NCI-H460 (cell line): Measurements from ENCODE around the gene RFX2. TPM values are rescaled to one million over a fixed set of nuclear protein-coding genes. Genes with fewer than 3 reads are reported as not detected.
"Not testable (repeated sequence)": the region's sequence is repeated elsewhere in the genome, so short reads cannot be mapped to it uniquely, and the experiment has no call there.

ENCODE experiments used
- DNase-seq: peaks from one replicate; pipeline ENCODE4 v3.0.0-alpha.2; 2016; ENCODE audit warnings: low read depth; ENCODE audit errors: extremely low read depth
- total RNA-seq: library from RNA; depleted of rRNA; stranded (reverse); fragments of >200 nt; shearing (Covaris generic); gene quantifications from 2 replicates; pipeline ENCODE4 v1.2.3, GENCODE V29; 2014

Gene RFX2
- total RNA-seq, 1 experiment from 2014 or later = 5.2 TPM

DNA sequence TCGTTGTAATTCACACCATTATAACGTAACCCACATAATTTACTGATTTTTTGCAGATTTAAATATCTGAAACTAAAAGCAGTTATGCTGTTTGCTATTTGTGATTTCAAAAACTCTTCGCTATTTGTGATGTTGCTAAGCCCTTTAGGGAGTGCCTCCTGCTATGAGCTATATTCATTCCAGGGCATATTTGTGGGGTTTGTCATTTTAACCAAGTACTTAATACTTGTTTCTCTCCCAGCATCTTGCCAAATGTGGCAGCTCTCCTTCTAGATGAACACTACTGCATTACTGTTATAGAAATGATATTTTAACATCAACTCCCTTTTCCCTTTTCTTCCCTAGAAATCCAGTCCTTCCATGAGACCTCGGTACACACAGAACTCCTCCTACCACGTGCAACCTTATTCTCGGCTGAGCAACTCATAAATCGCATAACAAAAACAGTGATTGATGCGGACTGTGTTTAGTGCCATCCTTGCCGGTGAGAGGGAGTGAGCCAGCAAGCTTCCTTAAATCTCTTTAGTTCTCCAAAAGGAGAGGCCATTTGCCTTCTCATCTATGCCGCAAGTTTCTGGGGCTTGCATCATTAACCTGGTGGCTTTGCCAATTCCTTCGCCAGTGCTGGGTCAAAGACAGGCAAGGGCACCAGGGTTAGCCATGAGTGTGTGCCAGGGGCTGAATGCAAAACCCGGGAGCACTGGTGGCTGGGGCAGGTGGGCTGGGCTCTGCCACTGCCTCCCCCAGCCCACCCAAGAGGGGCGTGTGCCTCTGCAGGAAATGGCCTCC, 33.4 kb downstream of the RFX2 start:
- DNase-seq = peak; percentile 64

GRCh38 chr19:6076291-6076665, 34.0 kb downstream of the RFX2 start:
- no peak for DNase-seq

DNA sequence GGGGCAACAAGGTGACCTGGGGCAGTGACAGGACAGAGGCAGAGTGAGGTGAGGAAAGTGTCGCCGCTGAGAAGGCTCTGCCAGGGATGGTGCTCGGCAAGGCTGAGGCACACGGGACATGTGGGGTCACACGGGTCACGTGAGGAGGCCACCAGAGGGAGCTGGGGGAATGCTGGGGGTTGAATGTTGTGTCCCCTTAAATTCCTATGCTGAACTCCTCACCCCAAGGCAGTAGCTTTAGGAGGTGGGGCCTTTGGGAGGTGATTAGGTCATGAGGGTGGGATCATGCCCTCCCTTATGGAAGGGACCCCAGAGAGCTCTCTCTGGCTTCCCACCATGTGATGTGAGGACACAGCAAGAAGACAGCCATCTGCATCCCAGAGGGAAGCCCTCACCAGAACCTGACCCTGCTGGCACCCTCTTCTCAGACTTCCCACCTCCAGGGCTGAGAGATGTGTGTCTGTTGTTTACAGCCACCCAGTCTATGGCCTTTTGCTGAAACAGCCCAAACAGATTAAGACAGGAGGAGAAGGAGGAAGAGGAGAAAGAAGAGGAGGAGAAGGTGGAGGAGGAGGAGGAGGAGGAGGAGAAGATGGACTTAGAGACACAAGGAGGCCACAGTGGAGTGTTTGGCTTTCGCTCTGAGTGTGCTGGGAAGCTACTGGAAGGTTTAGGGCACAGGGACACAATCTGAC, 35.4 kb downstream of the RFX2 start:
- DNase-seq = no peak

DNA sequence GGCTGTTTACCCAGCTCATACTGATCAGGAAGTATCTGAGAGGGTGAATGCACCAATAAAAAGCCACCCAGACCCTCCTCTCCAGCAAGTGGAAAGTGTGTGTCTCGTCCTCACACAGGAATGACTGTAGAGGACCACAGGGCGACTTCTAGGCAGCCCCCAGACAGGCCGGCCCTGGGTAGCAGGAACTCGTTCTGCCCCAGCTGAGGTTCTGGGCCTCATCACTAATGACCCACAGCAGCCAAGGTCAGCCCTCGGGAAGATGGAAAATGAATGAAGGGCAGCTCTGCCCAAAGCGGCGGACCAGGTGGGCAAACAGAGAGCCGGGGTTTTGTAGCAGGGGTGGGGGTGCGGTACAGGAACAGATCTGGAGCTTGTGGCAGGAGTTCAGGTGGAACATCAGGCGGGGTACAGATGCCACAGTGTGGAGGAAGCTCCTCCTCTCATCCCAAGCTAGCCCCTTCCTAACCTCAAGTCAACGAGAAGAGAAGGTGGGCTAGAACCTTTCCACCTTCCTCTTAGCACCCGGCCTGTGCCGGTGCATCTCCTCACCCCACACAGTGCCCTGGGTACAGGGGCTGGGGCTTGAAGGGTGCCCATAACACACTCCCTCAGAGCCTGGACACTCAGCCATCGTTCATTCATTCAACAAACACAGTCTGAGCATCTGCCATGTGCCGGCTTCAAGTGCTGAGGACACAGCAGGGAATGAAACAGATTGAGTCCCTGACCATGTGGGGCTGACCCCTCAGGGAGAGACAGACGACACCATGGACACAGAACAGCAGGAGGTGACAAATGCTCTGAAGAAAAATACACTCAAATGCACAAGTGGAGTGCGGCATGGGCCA, 36.2 kb downstream of the RFX2 start:
- DNase-seq = no peak

DNA sequence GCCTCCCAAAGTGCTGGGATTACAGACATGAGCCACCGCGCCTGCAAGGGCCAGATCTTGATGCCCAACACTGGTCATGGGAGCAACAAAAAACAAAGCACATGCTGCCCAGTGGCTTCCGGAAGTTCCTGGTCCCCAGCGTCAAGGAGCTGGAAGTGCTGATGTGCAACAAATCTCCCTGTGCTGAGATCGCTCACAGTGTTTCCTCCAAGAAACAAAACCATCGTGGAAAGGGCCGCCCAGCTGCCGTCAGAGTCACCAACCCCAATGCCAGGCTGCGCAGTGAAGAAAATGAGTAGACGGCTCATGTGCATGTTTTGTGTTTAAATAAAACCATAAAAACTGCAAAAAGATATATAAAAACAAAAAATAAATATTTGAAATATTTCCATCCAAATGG, 37.1 kb downstream of the RFX2 start:
- DNase-seq = not testable (repeated sequence)

DNA sequence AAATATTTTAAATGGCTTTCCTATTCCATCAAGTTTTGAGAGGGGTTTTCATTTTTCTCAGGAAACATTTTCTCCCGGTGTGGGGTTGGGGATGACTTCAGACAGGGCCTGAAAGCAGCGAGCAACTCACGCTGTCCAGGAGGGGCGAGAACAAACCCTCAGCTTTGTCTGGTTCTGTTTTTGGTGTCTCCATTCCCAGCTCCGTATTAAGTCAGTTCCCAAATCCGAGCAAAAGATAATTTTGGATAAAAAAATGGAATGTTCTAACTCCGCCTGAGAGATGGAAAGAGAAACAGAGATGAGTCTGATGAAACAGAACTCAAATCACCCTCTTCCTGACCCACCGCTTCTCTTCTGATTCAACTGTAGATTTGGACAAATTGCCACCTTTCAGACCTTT, 38.4 kb downstream of the RFX2 start:
- no peak for DNase-seq

DNA sequence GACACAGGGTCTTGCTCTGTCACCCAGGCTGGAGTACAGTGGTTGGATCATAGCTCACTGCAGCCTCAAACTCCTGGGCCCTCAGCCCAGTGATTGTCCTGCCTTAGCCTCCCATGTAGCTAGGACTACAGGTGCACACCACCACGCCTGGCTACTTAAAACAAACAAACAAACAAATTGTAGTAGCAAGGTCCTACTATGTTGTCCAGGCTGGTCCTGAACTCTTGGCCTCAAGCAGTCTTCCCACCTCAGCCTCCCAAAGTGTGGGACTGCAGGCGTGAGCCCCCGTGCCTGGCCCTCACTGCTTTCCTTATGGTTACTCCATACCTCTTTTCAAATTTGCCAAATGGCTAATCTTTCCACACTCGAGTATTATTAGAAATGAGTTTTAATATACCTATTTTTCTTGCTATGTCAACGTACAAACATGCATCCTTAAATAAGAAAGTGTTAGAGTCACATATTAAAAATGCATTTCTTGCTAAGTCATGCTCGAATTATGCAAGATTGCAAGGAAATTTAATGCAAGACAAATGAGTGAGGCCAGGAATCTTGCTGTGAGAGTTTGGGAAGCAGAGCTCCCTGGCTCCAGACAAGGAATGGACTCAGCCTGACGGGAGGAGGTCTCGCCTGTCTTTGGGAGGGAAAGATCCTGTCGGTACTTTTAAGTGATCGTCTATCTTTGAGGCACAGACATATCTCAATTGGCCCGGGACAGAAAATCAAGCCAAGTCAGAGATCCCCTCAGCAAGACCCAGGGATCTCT, 39.4 kb downstream of the RFX2 start:
- DNase-seq = no peak

DNA sequence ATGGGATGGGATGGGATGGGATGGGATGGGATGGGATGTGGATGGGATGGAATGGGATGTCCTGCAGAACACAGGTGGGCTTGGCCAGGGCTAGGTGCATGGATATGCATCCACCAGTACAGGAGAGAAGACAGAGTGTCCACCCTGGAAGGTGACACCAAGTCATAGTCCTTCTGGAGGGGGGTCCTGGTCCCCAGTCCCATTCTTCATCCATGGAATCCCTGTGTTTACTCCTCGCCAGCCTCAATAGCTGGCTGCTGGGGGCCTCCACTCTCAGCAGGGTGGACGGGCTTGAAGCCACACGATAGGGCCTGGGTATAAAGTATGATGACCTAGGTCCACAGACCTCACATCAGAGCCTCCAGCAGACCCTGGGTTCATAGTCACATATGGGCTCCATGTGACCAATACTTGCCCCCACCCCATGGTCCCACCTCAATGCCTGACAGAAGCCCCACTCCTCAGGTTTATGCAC, 40.1 kb downstream of the RFX2 start:
- DNase-seq = no peak

DNA sequence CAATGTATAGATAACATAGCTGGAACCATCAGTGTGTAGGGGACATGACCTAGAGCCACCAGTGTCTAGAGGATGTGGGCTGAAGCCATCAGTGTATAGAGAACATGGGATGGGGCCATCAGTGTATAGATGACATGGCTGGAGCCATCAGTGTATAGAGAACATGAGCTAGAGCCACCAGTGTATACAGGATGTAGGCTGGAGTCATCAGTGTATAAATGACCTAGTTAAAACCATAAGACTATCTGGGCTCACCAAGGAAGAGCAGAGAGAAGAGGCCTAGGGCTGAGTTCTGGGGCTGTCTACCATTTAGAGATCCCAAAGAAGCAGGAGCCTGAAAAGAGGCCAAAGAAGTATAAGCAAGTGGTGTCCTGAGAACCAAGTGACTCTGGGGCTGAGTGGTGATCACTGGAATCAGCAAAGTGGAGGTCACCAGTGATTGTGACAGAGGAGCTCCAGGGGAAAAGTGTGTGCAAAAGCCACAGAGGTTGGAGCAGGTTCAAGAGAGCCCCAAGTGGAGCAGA, 41.0 kb downstream of the RFX2 start:
- DNase-seq = no peak

DNA sequence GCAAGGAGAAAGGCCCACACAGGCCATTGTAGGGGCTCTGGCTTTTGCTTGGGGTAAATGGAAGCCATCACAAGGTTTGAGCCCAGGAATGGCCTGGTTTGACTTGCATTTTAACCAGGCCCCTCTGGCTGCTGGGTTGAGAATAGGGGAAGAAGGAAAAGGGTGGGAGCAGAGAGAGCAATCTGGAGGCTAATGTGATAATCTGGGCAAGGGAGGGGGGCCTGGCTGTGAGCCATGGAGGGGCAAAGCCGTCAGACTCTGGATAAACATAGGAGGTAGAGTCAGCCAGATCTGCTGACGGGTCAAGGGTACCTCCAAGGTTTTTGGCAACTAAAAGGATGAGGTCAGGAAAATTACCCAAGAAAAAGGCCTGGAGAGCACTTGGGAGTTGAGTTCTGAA, 41.6 kb downstream of the RFX2 start:
- DNase-seq = no peak

DNA sequence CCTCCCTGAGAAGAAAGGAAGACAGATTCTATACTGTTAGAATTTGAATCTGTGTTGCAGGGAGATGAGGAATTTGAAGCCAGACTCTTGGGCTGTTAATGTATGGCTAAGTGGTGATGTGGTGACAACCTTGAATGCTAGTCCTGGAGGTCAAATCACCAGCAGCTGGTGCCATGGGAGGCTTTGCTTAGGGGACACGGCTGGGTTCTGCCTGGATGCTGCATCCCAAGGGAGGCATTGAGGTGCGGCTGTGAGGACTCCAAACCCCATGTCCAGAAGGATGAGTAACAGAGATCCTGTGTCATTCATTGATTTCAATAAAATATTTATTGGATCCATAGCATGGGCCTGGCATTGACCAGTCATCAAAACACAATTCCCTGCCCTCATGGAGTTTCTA, 42.3 kb downstream of the RFX2 start:
- no peak for DNase-seq

GRCh38 chr19:6066661-6067646, 43.3 kb downstream of the RFX2 start:
- peak; percentile 18 for DNase-seq

DNA sequence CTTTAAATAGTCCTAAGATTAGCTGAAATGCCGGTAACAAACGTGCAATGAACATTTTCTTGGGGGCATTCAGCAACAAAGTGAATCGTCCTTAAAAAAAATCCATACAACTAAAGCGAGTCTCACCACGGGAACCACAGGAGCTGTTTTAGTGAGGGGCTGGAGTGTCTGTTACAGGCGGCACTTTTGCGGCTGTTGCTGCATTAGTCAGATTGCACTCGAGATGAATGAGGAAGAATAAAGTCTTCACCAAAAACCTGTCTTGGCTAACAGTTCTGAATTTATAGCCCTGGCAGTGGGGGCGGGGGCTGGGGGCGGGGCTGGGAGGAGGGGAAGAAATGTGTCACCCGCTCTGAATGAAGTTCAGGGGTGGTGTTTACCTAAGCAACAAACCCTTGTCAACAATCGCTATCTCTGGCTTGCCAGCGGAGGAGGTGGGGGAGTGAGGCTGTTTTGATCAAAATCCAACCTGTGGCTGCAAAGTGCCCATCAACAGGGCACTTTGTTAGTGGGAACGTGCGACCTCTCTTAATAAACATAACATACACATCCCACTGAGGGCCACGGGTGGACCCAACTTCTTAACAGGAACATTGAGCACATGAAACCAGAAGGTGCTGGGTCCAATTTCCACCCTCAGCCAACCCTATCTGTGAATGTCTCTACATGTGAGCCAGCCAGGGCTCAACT, 44.5 kb downstream of the RFX2 start:
- DNase-seq = no peak

GRCh38 chr19:6064336-6065073, 45.8 kb downstream of the RFX2 start:
- DNase-seq = no peak

GRCh38 chr19:6063576-6064335, 46.5 kb downstream of the RFX2 start:
- no peak for DNase-seq

- no peak for DNase-seq
Observed at GRCh38 chr19:6062961-6063575, 47.2 kb downstream of the RFX2 start.

GRCh38 chr19:6062274-6062673, 48.0 kb downstream of the RFX2 start:
- DNase-seq = no peak
